Measurements from ENCODE around the gene TJP2. TPM values are rescaled to one million over a fixed set of nuclear protein-coding genes. Genes with fewer than 3 reads are reported as not detected.

The TJP2 gene
- total RNA-seq, 4 donors from 2014 or later: 101 to 301 (median 152) TPM

GRCh38 chr9:69252436-69252835, 78.4 kb downstream of the TJP2 start:
- no peak for TF ChIP-seq CTCF (IDR thresholded peaks at IDR 0.05)
- 75% methylated on average over 5 of the region's 5 CpGs for WGBS, 2 donors
- H3K27me3 ChIP-seq: no peaks in the 10 kb centered on the region
- no peak for DNase-seq
- no peak overlapping the region for H3K4me3 ChIP-seq
- no peaks in the 10 kb centered on the region for H3K9me3 ChIP-seq
- H3K4me1 ChIP-seq: peaks cover 0 to 18% (median 8%) of the 10 kb centered on the region in 3 donors
- peak overlapping the region in 2 of 4 donors; percentile 4 to 52 for H3K27ac ChIP-seq
- peaks cover 2 to 92% (median 8%) of the 10 kb centered on the region in 3 donors for H3K36me3 ChIP-seq
- intact Hi-C loops (cut with DNase I): no loop called here

- H3K4me3 ChIP-seq: no peak overlapping the region
- H3K4me1 ChIP-seq: peaks cover 0 to 18% (median 8%) of the 10 kb centered on the region in 3 donors
- 14 to 29% methylated on average over 4 of the region's 4 CpGs for WGBS, 2 donors
- peak overlapping the region in 1 of 4 donors; percentile 52 for H3K27ac ChIP-seq
- no peak for DNase-seq
- no peaks in the 10 kb centered on the region for H3K27me3 ChIP-seq
- intact Hi-C loops (cut with DNase I): no loop called here
- no peak for TF ChIP-seq POLR2A (IDR thresholded peaks at IDR 0.05)
- TF ChIP-seq CTCF (IDR thresholded peaks at IDR 0.05): no peak
- peaks cover 0 to 92% (median 6%) of the 10 kb centered on the region in 3 donors for H3K36me3 ChIP-seq
- H3K9me3 ChIP-seq: no peaks in the 10 kb centered on the region
Observed at GRCh38 chr9:69253057-69253456, 79.0 kb downstream of the TJP2 start.

- Histone ChIP-seq H3K27me3 (no peaks in the 10 kb centered on the region), H3K4me1 (peaks cover 0 to 18% (median 8%) of the 10 kb centered on the region in 3 donors), H3K36me3 (peaks cover 0 to 83% (median 6%) of the 10 kb centered on the region in 3 donors), H3K27ac (no peak overlapping the region), H3K9me3 (no peaks in the 10 kb centered on the region), H3K4me3 (no peak overlapping the region)
- intact Hi-C loops (cut with DNase I): no loop called here
- TF ChIP-seq CTCF (IDR thresholded peaks at IDR 0.05) (no peak), POLR2A (IDR thresholded peaks at IDR 0.05) (no peak)
- 94% methylated on average over 10 of the region's 11 CpGs; no CpG with 5 or more reads in 1 of the 2 donors for WGBS, 2 donors
- no peak for DNase-seq
Observed at GRCh38 chr9:69254223-69254622, 80.1 kb downstream of the TJP2 start.

- Histone ChIP-seq H3K4me3 (no peak overlapping the region), H3K27ac (no peak overlapping the region), H3K4me1 (peaks cover 0 to 18% (median 8%) of the 10 kb centered on the region in 3 donors), H3K36me3 (peaks cover 0 to 69% (median 6%) of the 10 kb centered on the region in 3 donors), H3K9me3 (no peaks in the 10 kb centered on the region), H3K27me3 (no peaks in the 10 kb centered on the region)
- no peak for DNase-seq
- TF ChIP-seq POLR2A (IDR thresholded peaks at IDR 0.05) (no peak), CTCF (IDR thresholded peaks at IDR 0.05) (no peak)
- 92 to 95% methylated on average over 1 of the region's 1 CpG for WGBS, 2 donors
- intact Hi-C loops (cut with DNase I): no loop called here
Observed at GRCh38 chr9:69255591-69255990, 81.5 kb downstream of the TJP2 start.

- Histone ChIP-seq H3K9me3 (no peaks in the 10 kb centered on the region), H3K27me3 (no peaks in the 10 kb centered on the region), H3K27ac (no peak overlapping the region), H3K36me3 (peaks cover 0 to 39% (median 6%) of the 10 kb centered on the region in 3 donors), H3K4me3 (no peak overlapping the region), H3K4me1 (no peaks in the 10 kb centered on the region)
- no peak for DNase-seq
- TF ChIP-seq POLR2A (IDR thresholded peaks at IDR 0.05): no peak
- TF ChIP-seq CTCF (IDR thresholded peaks at IDR 0.05): no peak
- intact Hi-C loops (cut with DNase I): no loop called here
- 88 to 90% methylated on average over 2 to 5 of the region's 5 CpGs for WGBS, 2 donors
Observed at GRCh38 chr9:69258551-69258950, 84.5 kb downstream of the TJP2 start.
